Sigmoid colon (tissue), 7 donors: ENCODE data around the gene HARBI1. TPM values are rescaled to one million over a fixed set of nuclear protein-coding genes. Genes with fewer than 3 reads are reported as not detected.

Experiments
- DNase-seq: peaks from one replicate; pipeline ENCODE4 v3.0.0-alpha.2; 2019
- H3K27ac ChIP-seq, 4 donors: fragments of 200-600 bp; sonication (generic); one replicate each; pipeline ENCODE4 v1.5.1; 2016 to 2019; ENCODE audit warnings: mild to moderate bottlenecking in 1 of 4
- H3K27me3 ChIP-seq, 3 donors: fragments of 200-600 bp; sonication (generic); one replicate each; pipeline ENCODE4 v1.5.1; 2019; ENCODE audit warnings: mild to moderate bottlenecking in 1 of 3
- H3K36me3 ChIP-seq, 4 donors: fragments of 200-600 bp; sonication (generic); one replicate each; pipeline ENCODE4 v1.5.1; 2016 to 2019
- H3K4me1 ChIP-seq, 4 donors: fragments of 200-600 bp; sonication (generic); one replicate each; pipeline ENCODE4 v1.5.1; 2017 to 2019
- H3K4me3 ChIP-seq, 4 donors: fragments of 200-600 bp; sonication (generic); one replicate each; pipeline ENCODE4 v1.5.1; 2017 to 2019; ENCODE audit warnings: mild to moderate bottlenecking in 2 of 4, moderate library complexity in 1 of 4
- H3K9me3 ChIP-seq, 4 donors: fragments of 200-600 bp in 3 of 4; sonication (generic) in 3 of 4; one replicate each; pipeline versions ENCODE4 v1.5.1 to v1.6.1; 2013 to 2019
- CTCF ChIP-seq, 4 experiments: fragments of 450-650 bp in 3 of 4; fragments of 200-600 bp in 1 of 4; IDR thresholded peaks; one replicate each; pipeline ENCODE4 v1.5.1; 2016 to 2019; ENCODE audit warnings: antibody characterized with exemption in 4 of 4, mild to moderate bottlenecking in 3 of 4, moderate library complexity in 2 of 4
- EP300 ChIP-seq, 4 donors: sonication (generic); formaldehyde crosslinking; IDR thresholded peaks; one replicate each; pipeline ENCODE4 v1.6.1; 2017; ENCODE audit warnings: antibody characterized with exemption in 4 of 4
- POLR2A ChIP-seq, 2 donors: fragments of 450-650 bp; IDR thresholded peaks; one replicate each; pipeline ENCODE4 v1.6.1; 2016; ENCODE audit warnings: antibody characterized with exemption in 2 of 2, mild to moderate bottlenecking in 2 of 2, moderate library complexity in 2 of 2
- POLR2AphosphoS5 ChIP-seq, 4 donors: sonication (generic); formaldehyde crosslinking; IDR thresholded peaks; one replicate each; pipeline ENCODE4 v1.6.1; 2017; ENCODE audit warnings: antibody characterized with exemption in 4 of 4
- WGBS, 2 donors: extraction: QIAGEN DNeasy Blood & Tissue Kit; methylation state at CpG; one replicate each; pipeline ENCODE4 v1.1.7; 2013; 5-methylcytosine and 5-hydroxymethylcytosine counted together
- intact Hi-C: fragments of 100-400 bp; cut with DNase I; formaldehyde crosslinking; loops from one replicate; pipeline ENCODE4 v1.15.1; 2023
- polyA plus RNA-seq, 3 donors: library from polyadenylated mRNA; stranded (reverse); fragments of 200-250 nt; gene quantifications; one replicate each; pipeline ENCODE4 v1.2.3, GENCODE V29; 2013
- total RNA-seq, 4 donors: library from RNA; depleted of rRNA; stranded (reverse); fragments of >200 nt; gene quantifications; one replicate each; pipeline ENCODE4 v1.1.0, GENCODE V29; 2016
- donor health status: healthy with polysubstance abuse.
- donor health status: Bipolar disorder and iron deficiency.
- donor health status: healthy.

Gene HARBI1
- total and polyA plus RNA-seq, 7 donors: 1.6 to 8.9 (median 4.4) TPM

- Histone ChIP-seq H3K27me3 (no peaks in the 10 kb centered on the region), H3K27ac (no peak overlapping the region), H3K4me3 (no peak overlapping the region), H3K4me1 (peaks cover 0 to 30% (median 26%) of the 10 kb centered on the region in 4 donors), H3K36me3 (no peaks in the 10 kb centered on the region), H3K9me3 (no peaks in the 10 kb centered on the region)
- no peak for DNase-seq
- no peak for TF ChIP-seq EP300 (IDR thresholded peaks at IDR 0.05)
- TF ChIP-seq POLR2AphosphoS5 (IDR thresholded peaks at IDR 0.05): no peak
- TF ChIP-seq CTCF (IDR thresholded peaks at IDR 0.05): no peak
- intact Hi-C loops: no loop called here
- WGBS, 2 donors: 95 to 97% methylated on average over 5 of the region's 5 CpGs
Measured at GRCh38 chr11:46562527-46562926, 54.5 kb downstream of the HARBI1 start.

GRCh38 chr11:46560300-46560991 lies 56.6 kb downstream of the HARBI1 start:
- H3K27ac ChIP-seq: peak overlapping the region; percentile 73 to 77 (median 74)
- peaks cover 0 to 34% (median 29%) of the 10 kb centered on the region in 4 donors for H3K4me1 ChIP-seq
- no peak for DNase-seq
- peak overlapping the region; percentile 16 to 43 (median 38) for H3K4me3 ChIP-seq
- no peaks in the 10 kb centered on the region for H3K9me3 ChIP-seq
- TF ChIP-seq POLR2A (IDR thresholded peaks at IDR 0.05) (no peak), CTCF (IDR thresholded peaks at IDR 0.05) (no peak), POLR2AphosphoS5 (IDR thresholded peaks at IDR 0.05) (no peak), EP300 (IDR thresholded peaks at IDR 0.05) (no peak)
- no peaks in the 10 kb centered on the region for H3K36me3 ChIP-seq
- H3K27me3 ChIP-seq: no peaks in the 10 kb centered on the region
- intact Hi-C loops: no loop called here
- WGBS, 2 donors: 1 to 5% methylated on average over 6 of the region's 6 CpGs

GRCh38 chr11:46559815-46560214 lies 57.2 kb downstream of the HARBI1 start:
- peak overlapping the region in 3 of 4 donors; percentile 33 to 43 (median 42) for H3K4me3 ChIP-seq
- intact Hi-C loops: loop anchor here (5.0 kb wide), 1 partner anchor 57 kb away; the partner anchor contains the start of genes ATG13 and HARBI1
- peak overlapping the region; percentile 73 to 77 (median 74) for H3K27ac ChIP-seq
- DNase-seq: no peak
- no peaks in the 10 kb centered on the region for H3K27me3 ChIP-seq
- H3K36me3 ChIP-seq: no peaks in the 10 kb centered on the region
- no peak for TF ChIP-seq CTCF (IDR thresholded peaks at IDR 0.05)
- no peak for TF ChIP-seq POLR2AphosphoS5 (IDR thresholded peaks at IDR 0.05)
- TF ChIP-seq POLR2A (IDR thresholded peaks at IDR 0.05): no peak
- no peak for TF ChIP-seq EP300 (IDR thresholded peaks at IDR 0.05)
- no peaks in the 10 kb centered on the region for H3K9me3 ChIP-seq
- peaks cover 0 to 41% (median 36%) of the 10 kb centered on the region in 4 donors for H3K4me1 ChIP-seq
- 23 to 38% methylated on average over 1 of the region's 1 CpG for WGBS, 2 donors

- TF ChIP-seq POLR2A (IDR thresholded peaks at IDR 0.05) (no peak), POLR2AphosphoS5 (IDR thresholded peaks at IDR 0.05) (no peak), CTCF (IDR thresholded peaks at IDR 0.05) (no peak), EP300 (IDR thresholded peaks at IDR 0.05) (no peak)
- no peak overlapping the region for H3K27ac ChIP-seq
- H3K36me3 ChIP-seq: no peaks in the 10 kb centered on the region
- no peaks in the 10 kb centered on the region for H3K27me3 ChIP-seq
- WGBS, 2 donors: 74 to 85% methylated on average over 7 of the region's 7 CpGs
- no peak for DNase-seq
- no peak overlapping the region for H3K4me3 ChIP-seq
- no peaks in the 10 kb centered on the region for H3K9me3 ChIP-seq
- peaks cover 0 to 58% (median 55%) of the 10 kb centered on the region in 4 donors for H3K4me1 ChIP-seq
- intact Hi-C loops: loop anchor here (5.0 kb wide), 1 partner anchor 60 kb away; the partner anchor contains the start of genes ATG13 and HARBI1
Measured at GRCh38 chr11:46557684-46558151, 59.3 kb downstream of the HARBI1 start.
